ENCODE results near the gene WDR81.

- TF ChIP-seq TCF7L2 (IDR thresholded peaks at IDR 0.05; ENCODE audit: low read depth, low read length) (no peak), CTCF (IDR thresholded peaks at IDR 0.05) (no peak), REST (IDR thresholded peaks at IDR 0.05; ENCODE audit: insufficient read depth in 1 of 2, low read depth in 2 of 2, low read length in 1 of 2) (no peak), POLR2AphosphoS5 (IDR thresholded peaks at IDR 0.05; ENCODE audit: low read depth, low read length) (no peak)
These were observed 11.4 kb downstream of the WDR81 start for GRCh38 chr17:1735834-1736347.

Data from Panc1 (cell line).